ENCODE results near the gene ALG10.
"Not testable (repeated sequence)": the region's sequence is repeated elsewhere in the genome, so short reads cannot be mapped to it uniquely, and the experiment has no call there.

Gene ALG10, protein sequence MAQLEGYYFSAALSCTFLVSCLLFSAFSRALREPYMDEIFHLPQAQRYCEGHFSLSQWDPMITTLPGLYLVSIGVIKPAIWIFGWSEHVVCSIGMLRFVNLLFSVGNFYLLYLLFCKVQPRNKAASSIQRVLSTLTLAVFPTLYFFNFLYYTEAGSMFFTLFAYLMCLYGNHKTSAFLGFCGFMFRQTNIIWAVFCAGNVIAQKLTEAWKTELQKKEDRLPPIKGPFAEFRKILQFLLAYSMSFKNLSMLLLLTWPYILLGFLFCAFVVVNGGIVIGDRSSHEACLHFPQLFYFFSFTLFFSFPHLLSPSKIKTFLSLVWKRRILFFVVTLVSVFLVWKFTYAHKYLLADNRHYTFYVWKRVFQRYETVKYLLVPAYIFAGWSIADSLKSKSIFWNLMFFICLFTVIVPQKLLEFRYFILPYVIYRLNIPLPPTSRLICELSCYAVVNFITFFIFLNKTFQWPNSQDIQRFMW

DNA sequence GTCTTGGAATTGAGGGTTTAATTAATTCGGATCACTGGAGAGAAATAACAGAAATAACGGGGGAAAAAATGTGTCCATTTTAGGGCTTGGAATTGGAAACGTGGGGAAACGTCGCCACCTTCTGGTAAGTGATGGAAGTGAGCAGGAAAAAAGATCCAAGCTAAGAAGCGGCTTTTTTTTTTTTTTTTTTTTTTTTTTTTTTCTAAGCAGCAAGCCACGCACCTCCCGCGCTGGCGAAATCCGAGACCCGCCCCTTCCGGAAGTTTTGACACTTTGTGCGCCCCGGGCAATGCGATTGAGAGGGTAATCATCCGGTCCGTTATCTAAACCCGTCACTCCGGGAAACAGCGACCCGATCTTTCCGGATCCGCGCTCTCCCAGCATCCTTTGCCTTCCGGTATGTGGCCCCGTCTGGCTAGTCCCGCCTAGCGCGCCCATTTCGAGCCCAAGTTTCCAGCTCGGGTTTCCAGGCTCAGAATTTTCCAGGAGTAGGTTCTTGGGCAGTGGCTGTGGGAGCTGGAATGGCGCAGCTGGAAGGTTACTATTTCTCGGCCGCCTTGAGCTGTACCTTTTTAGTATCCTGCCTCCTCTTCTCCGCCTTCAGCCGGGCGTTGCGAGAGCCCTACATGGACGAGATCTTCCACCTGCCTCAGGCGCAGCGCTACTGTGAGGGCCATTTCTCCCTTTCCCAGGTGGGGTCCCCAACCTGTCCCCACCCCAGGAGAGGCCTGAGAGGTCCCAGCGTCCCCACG lies at the start of gene ALG10:
TSS of gene ALG10 (plus strand) at position 418 of the 752 bp plus-strand sequence. CDS start at position 522, 104 bp downstream.
- Histone ChIP-seq H3K27ac (peak within 1 kb of the TSS; percentile 71), H3K4me1 (ENCODE audit: control insufficient read depth in 1 of 2, insufficient read depth in 1 of 2, low read depth in 1 of 2, low read length in 1 of 2) (peaks cover 13 to 14% of the 10 kb centered on the region in 2 experiments), H3K4me3 (ENCODE audit: low read depth in 1 of 2, low read length in 1 of 2) (peak within 1 kb of the TSS; percentile 64 to 71), H3K36me3 (no peaks in the 10 kb centered on the region), H3K27me3 (no peaks in the 10 kb centered on the region), H3K9me3 (no peaks in the 10 kb centered on the region)
- TF ChIP-seq, protein P1, sequence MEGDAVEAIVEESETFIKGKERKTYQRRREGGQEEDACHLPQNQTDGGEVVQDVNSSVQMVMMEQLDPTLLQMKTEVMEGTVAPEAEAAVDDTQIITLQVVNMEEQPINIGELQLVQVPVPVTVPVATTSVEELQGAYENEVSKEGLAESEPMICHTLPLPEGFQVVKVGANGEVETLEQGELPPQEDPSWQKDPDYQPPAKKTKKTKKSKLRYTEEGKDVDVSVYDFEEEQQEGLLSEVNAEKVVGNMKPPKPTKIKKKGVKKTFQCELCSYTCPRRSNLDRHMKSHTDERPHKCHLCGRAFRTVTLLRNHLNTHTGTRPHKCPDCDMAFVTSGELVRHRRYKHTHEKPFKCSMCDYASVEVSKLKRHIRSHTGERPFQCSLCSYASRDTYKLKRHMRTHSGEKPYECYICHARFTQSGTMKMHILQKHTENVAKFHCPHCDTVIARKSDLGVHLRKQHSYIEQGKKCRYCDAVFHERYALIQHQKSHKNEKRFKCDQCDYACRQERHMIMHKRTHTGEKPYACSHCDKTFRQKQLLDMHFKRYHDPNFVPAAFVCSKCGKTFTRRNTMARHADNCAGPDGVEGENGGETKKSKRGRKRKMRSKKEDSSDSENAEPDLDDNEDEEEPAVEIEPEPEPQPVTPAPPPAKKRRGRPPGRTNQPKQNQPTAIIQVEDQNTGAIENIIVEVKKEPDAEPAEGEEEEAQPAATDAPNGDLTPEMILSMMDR (IDR thresholded peaks at IDR 0.05) = peak; percentile 56

DNA sequence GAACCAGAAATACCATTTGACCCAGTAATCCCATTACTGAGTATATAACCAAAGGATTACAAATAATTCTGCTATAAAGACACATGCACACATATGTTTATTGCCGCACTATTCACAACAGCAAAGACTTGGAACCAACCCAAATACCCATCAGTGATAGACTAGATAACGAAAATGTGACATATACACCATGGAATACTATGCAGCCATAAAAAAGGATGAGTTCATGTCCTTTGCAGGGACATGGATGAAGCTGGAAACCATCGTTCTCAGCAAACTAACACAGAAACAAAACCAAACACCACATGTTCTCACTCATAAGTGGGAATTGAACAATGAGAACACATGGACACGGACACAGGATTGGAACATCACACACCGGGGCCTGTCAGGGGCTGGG lies 49.4 kb upstream of the ALG10 start:
- H3K27me3 ChIP-seq; H3K9me3 ChIP-seq; H3K4me3 ChIP-seq (ENCODE audit: low read depth in 1 of 2, low read length in 1 of 2); H3K4me1 ChIP-seq (ENCODE audit: control insufficient read depth in 1 of 2, insufficient read depth in 1 of 2, low read depth in 1 of 2, low read length in 1 of 2); H3K36me3 ChIP-seq; H3K27ac ChIP-seq: not testable (repeated sequence)

DNA sequence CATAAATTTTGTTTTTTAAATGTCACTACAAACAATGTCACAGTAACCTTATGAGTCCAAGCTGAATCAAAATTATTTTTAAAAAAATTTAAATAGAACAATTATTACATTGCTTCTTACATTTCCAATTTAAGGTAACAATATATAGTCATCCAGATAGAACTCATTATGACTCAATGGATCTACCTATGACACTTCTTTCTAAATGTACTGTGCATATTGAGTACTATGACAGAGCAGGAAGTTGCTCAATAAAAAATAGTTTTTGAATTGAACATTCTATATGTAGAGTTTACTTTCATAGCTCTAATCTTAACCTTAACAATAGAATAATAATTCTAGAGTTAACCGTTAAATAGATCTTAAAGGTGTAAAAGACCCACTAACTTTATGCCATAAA lies 44.4 kb upstream of the ALG10 start:
- H3K4me1 ChIP-seq (ENCODE audit: control insufficient read depth in 1 of 2, insufficient read depth in 1 of 2, low read depth in 1 of 2, low read length in 1 of 2) = no peaks in the 10 kb centered on the region
- no peaks in the 10 kb centered on the region for H3K9me3 ChIP-seq
- TF ChIP-seq, protein P1 (IDR thresholded peaks at IDR 0.05) = no peak
- H3K27me3 ChIP-seq = no peaks in the 10 kb centered on the region
- no peaks in the 10 kb centered on the region for H3K36me3 ChIP-seq
- H3K27ac ChIP-seq = no peak overlapping the region
- H3K4me3 ChIP-seq (ENCODE audit: low read depth in 1 of 2, low read length in 1 of 2) = no peak overlapping the region

DNA sequence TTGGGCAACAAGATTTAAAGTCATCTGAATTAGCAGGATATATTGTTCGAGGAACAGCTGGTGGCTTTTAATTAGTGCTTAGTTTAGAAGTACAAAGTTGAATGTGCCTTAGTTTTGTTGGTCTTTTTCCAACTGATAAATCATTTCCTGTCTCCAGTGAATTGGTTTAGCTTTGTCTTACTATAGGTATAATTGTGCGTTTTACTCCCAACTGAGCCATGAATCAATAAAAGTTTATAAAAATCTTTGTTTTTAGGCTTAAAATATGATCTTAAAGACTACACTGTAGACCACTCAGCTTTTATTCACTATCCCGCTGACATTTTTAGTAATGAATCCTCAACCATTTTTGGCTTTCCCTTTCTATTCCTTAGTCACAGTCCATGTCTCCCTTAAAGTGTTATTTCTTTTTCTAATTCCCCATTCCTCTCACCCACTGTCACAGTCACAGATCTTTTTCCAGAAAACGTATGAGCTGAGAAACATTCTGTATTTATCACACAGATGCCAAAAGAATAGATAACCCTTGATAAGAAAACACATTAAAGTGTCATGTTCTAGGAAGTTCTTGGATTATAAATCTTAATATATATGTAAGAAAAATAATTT lies 34.0 kb upstream of the ALG10 start:
- no peaks in the 10 kb centered on the region for H3K27me3 ChIP-seq
- H3K9me3 ChIP-seq = no peaks in the 10 kb centered on the region
- TF ChIP-seq, protein P1 (IDR thresholded peaks at IDR 0.05) = no peak
- H3K4me3 ChIP-seq (ENCODE audit: low read depth in 1 of 2, low read length in 1 of 2) = no peak overlapping the region
- no peaks in the 10 kb centered on the region for H3K4me1 ChIP-seq (ENCODE audit: control insufficient read depth in 1 of 2, insufficient read depth in 1 of 2, low read depth in 1 of 2, low read length in 1 of 2)
- no peak overlapping the region for H3K27ac ChIP-seq
- H3K36me3 ChIP-seq = no peaks in the 10 kb centered on the region

DNA sequence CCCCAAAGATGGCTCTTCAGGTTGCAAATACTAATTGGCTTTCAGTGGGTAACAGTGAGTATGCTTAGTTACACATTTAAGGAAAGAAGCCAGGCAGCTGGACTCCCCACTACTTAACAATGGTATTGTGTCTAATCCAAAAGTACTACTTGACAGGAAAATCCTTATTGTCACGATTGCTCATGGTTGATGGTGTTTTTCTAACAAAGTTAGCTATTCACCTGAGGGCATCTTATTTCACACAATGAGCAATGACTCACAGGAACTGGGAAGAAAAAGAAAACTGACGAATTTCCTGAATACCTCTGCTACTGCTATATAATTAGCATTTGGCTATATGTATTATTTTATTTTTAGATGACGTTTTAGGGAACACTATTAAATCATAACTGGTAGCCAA lies 33.4 kb upstream of the ALG10 start:
- no peaks in the 10 kb centered on the region for H3K36me3 ChIP-seq
- no peak overlapping the region for H3K27ac ChIP-seq
- H3K27me3 ChIP-seq = no peaks in the 10 kb centered on the region
- H3K4me3 ChIP-seq (ENCODE audit: low read depth in 1 of 2, low read length in 1 of 2) = no peak overlapping the region
- no peaks in the 10 kb centered on the region for H3K9me3 ChIP-seq
- TF ChIP-seq, protein P1 (IDR thresholded peaks at IDR 0.05) = no peak
- no peaks in the 10 kb centered on the region for H3K4me1 ChIP-seq (ENCODE audit: control insufficient read depth in 1 of 2, insufficient read depth in 1 of 2, low read depth in 1 of 2, low read length in 1 of 2)
